Adrenal gland (tissue), 12 donors: ENCODE measurements around the gene LYPD6B. TPM values are rescaled to one million over a fixed set of nuclear protein-coding genes. Genes with fewer than 3 reads are reported as not detected.

ENCODE experiments used
- DNase-seq, 7 donors: peaks; one replicate each; pipeline ENCODE4 v3.0.0-alpha.2; 2019 to 2020
- H3K27ac ChIP-seq, 5 donors: fragments of 200-600 bp; sonication (generic) in 4 of 5; 1 replicate in 3 of 5; 2 replicates in 2 of 5; pipeline versions ENCODE4 v1.5.1 to v1.8.0; 2016 to 2020; ENCODE audit warnings: mild to moderate bottlenecking in 1 of 5
- H3K27me3 ChIP-seq: fragments of 200-600 bp; 2 replicates; pipeline ENCODE4 v1.8.0; 2021
- H3K36me3 ChIP-seq, 2 donors: fragments of 200-600 bp; replicated peaks in 1 of 2; 1 replicate in 1 of 2; 2 replicates in 1 of 2; pipeline versions ENCODE4 v1.5.1 to v1.8.0; 2018 to 2022
- H3K4me1 ChIP-seq, 2 donors: fragments of 200-600 bp; replicated peaks in 1 of 2; 1 replicate in 1 of 2; 2 replicates in 1 of 2; pipeline versions ENCODE4 v1.5.1 to v1.8.0; 2018 to 2021
- H3K4me3 ChIP-seq, 4 donors: fragments of 200-600 bp; sonication (generic) in 3 of 4; one replicate each; pipeline ENCODE4 v1.5.1; 2016 to 2018
- H3K9me3 ChIP-seq, 3 donors: fragments of 200-600 bp; sonication (generic) in 1 of 3; replicated peaks in 1 of 3; 1 replicate in 2 of 3; 2 replicates in 1 of 3; pipeline versions ENCODE4 v1.5.1 to v1.8.0; 2016 to 2021
- CTCF ChIP-seq, 6 experiments: fragments of 450-650 bp in 4 of 6; fragments of 200-600 bp in 2 of 6; sonication (generic) in 1 of 6; IDR thresholded peaks; 1 replicate in 5 of 6; 2 replicates in 1 of 6; pipeline versions ENCODE4 v1.5.1 to v1.8.0; 2016 to 2021; ENCODE audit warnings: antibody characterized with exemption in 6 of 6, mild to moderate bottlenecking in 2 of 6, moderate library complexity in 1 of 6
- POLR2A ChIP-seq, 2 donors: fragments of 450-650 bp; IDR thresholded peaks; one replicate each; pipeline ENCODE4 v1.6.1; 2017; ENCODE audit warnings: antibody characterized with exemption in 2 of 2, mild to moderate bottlenecking in 2 of 2, moderate library complexity in 1 of 2
- WGBS, 4 donors: extraction: QIAGEN DNeasy Blood & Tissue Kit in 2 of 4; methylation state at CpG; one replicate each; pipeline versions ENCODE4 v1.1.5 to v1.1.7; 2013 to 2017; 5-methylcytosine and 5-hydroxymethylcytosine counted together
- intact Hi-C, 2 donors: fragments of 100-400 bp; cut with DNase I; formaldehyde crosslinking; loops; one replicate each; pipeline versions ENCODE4 v1.14.1 to v1.15.0; 2022 to 2023
- polyA plus RNA-seq, 3 donors: library from polyadenylated mRNA; stranded (reverse); fragments of 200-250 nt in 2 of 3; fragments of 350-450 nt in 1 of 3; fragmentation: Illumina TruSeq in 1 of 3; extraction: RNeasy Lipid Tissue Mini Kit (QIAGEN cat#74804) in 1 of 3; gene quantifications; one replicate each; pipeline ENCODE4 v1.2.3, GENCODE V29; 2013 to 2014
- total RNA-seq, 9 donors: library from RNA; depleted of rRNA in 4 of 9; stranded (reverse); fragments of >200 nt in 4 of 9; fragments of 120-200 nt in 1 of 9; fragmentation: NEBNext Ultra II Directional in 1 of 9; extraction: Animal tissue kit (Norgen Biotek cat#: 25700) in 1 of 9; gene quantifications; one replicate each; pipeline versions ENCODE4 v1.1.0 to v1.2.4, GENCODE V29; 2013 to 2023
- donor health status: healthy with polysubstance abuse.
- donor health status: Bipolar disorder and iron deficiency.
- donor health status: DM: yes; HTN: yes; CAD: no.
- donor health status: DM: no; HTN: no; CAD: no.
- donor health status: DM: no; HTN: no; CAD: no.
- donor health status: DM: yes; HTN: yes; CAD: no.

Gene LYPD6B
- total and polyA plus RNA-seq, 12 donors = 0.15 to 0.98 (median 0.50) TPM; not detected in 2

- DNase-seq = no peak
- Histone ChIP-seq H3K4me3 (no peak overlapping the region), H3K9me3 (no peaks in the 10 kb centered on the region), H3K36me3 (no peaks in the 10 kb centered on the region), H3K27me3 (no peaks in the 10 kb centered on the region), H3K27ac (no peak overlapping the region), H3K4me1 (no peaks in the 10 kb centered on the region)
- intact Hi-C loops = no loop called here
- WGBS, 4 donors = 19 to 43% (median 33%) methylated on average over 3 of the region's 3 CpGs
- TF ChIP-seq POLR2A (IDR thresholded peaks at IDR 0.05) (no peak), CTCF (IDR thresholded peaks at IDR 0.05) (no peak)
Observed at GRCh38 chr2:149082079-149082478, 43.6 kb downstream of the LYPD6B start.

- 80 to 83% (median 82%) methylated on average over 4 of the region's 4 CpGs for WGBS, 4 donors
- no peak for TF ChIP-seq CTCF (IDR thresholded peaks at IDR 0.05)
- TF ChIP-seq POLR2A (IDR thresholded peaks at IDR 0.05) = no peak
- H3K27ac ChIP-seq = no peak overlapping the region
- H3K9me3 ChIP-seq = no peaks in the 10 kb centered on the region
- H3K27me3 ChIP-seq = no peaks in the 10 kb centered on the region
- DNase-seq = no peak
- H3K4me3 ChIP-seq = no peak overlapping the region
- H3K36me3 ChIP-seq = no peaks in the 10 kb centered on the region
- intact Hi-C loops = no loop called here
- H3K4me1 ChIP-seq = no peaks in the 10 kb centered on the region
Observed at GRCh38 chr2:149082735-149083134, 44.2 kb downstream of the LYPD6B start.

GRCh38 chr2:149084924-149085795 is 46.7 kb downstream of the LYPD6B start:
- no peak for DNase-seq
- Histone ChIP-seq H3K36me3 (no peaks in the 10 kb centered on the region), H3K27me3 (no peaks in the 10 kb centered on the region), H3K4me3 (no peak overlapping the region), H3K9me3 (no peaks in the 10 kb centered on the region), H3K27ac (no peak overlapping the region), H3K4me1 (no peaks in the 10 kb centered on the region)
- intact Hi-C loops = no loop called here
- no peak for TF ChIP-seq CTCF (IDR thresholded peaks at IDR 0.05)
- TF ChIP-seq POLR2A (IDR thresholded peaks at IDR 0.05) = no peak
- WGBS, 4 donors = 75 to 86% (median 83%) methylated on average over 7 of the region's 7 CpGs

GRCh38 chr2:149087751-149088150 is 49.3 kb downstream of the LYPD6B start:
- no peaks in the 10 kb centered on the region for H3K4me1 ChIP-seq
- WGBS, 4 donors = 78 to 91% (median 82%) methylated on average over 4 of the region's 4 CpGs

More at GRCh38 chr2:149087751-149088150, 49.3 kb downstream of the LYPD6B start:
- H3K27me3 ChIP-seq = no peaks in the 10 kb centered on the region
- intact Hi-C loops = no loop called here
- no peak overlapping the region for H3K27ac ChIP-seq
- TF ChIP-seq CTCF (IDR thresholded peaks at IDR 0.05) (no peak), POLR2A (IDR thresholded peaks at IDR 0.05) (no peak)
- DNase-seq = no peak
- no peak overlapping the region for H3K4me3 ChIP-seq
- H3K9me3 ChIP-seq = no peaks in the 10 kb centered on the region
- H3K36me3 ChIP-seq = no peaks in the 10 kb centered on the region
